ENCODE data around the gene PAX2. TPM values are rescaled to one million over a fixed set of nuclear protein-coding genes. Genes with fewer than 3 reads are reported as not detected.

PAX2 gene
- polyA plus RNA-seq, 2 of the 4 experiments (the other 2 are of a cell fraction), result 0.06 to 0.21 TPM

GRCh38 chr10:100755821-100756220, 10.4 kb downstream of the PAX2 start:
- Histone ChIP-seq H3K4me2 (no peak overlapping the region), H3K4me3 (no peak overlapping the region), H3K27ac (no peak overlapping the region), H3K4me1 (no peaks in the 10 kb centered on the region), H3K9me3 (no peaks in the 10 kb centered on the region)
- FAIRE-seq (no peak), ATAC-seq (no peak), DNase-seq (ENCODE audit: low read depth in 1 of 2, low spot score in 1 of 2) (no peak)
- ChIA-PET CTCF (interaction anchor here (1.5 to 6.5 kb wide), 2 partner anchors 12 to 85 kb away, joined by 4 to 60 read pairs; partner anchors contain the start of gene PAX2), POLR2A (no interaction called here)
- WGBS (ENCODE audit: missing lambda C conversion rate), result 34% methylated on average over 1 of the region's 1 CpG
- TF ChIP-seq, protein P1, sequence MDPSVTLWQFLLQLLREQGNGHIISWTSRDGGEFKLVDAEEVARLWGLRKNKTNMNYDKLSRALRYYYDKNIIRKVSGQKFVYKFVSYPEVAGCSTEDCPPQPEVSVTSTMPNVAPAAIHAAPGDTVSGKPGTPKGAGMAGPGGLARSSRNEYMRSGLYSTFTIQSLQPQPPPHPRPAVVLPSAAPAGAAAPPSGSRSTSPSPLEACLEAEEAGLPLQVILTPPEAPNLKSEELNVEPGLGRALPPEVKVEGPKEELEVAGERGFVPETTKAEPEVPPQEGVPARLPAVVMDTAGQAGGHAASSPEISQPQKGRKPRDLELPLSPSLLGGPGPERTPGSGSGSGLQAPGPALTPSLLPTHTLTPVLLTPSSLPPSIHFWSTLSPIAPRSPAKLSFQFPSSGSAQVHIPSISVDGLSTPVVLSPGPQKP (IDR thresholded peaks at IDR 0.05; ENCODE audit: low read depth, low read length), result no peak
- TF ChIP-seq SREBF2 (IDR thresholded peaks at IDR 0.05) (no peak), EHMT2 (IDR thresholded peaks at IDR 0.05; ENCODE audit: low read depth) (no peak), EP300 (IDR thresholded peaks at IDR 0.05) (no peak), HDAC2 (IDR thresholded peaks at IDR 0.05) (no peak), RARB (CRISPR knock-in tag; IDR thresholded peaks at IDR 0.05) (no peak), JUNB (IDR thresholded peaks at IDR 0.05) (no peak), ZSCAN20 (CRISPR knock-in tag; IDR thresholded peaks at IDR 0.05) (no peak), EHF (CRISPR knock-in tag; IDR thresholded peaks at IDR 0.05) (no peak), ESRRA (IDR thresholded peaks at IDR 0.05; ENCODE audit: borderline replicate concordance, low read length) (no peak)
- TF ChIP-seq, protein P2, sequence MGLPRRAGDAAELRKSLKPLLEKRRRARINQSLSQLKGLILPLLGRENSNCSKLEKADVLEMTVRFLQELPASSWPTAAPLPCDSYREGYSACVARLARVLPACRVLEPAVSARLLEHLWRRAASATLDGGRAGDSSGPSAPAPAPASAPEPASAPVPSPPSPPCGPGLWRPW (IDR thresholded peaks at IDR 0.05), result no peak

- Histone ChIP-seq H3K4me2 (no peak overlapping the region), H3K9me3 (no peaks in the 10 kb centered on the region), H3K27ac (no peak overlapping the region), H3K4me3 (no peak overlapping the region), H3K4me1 (no peaks in the 10 kb centered on the region)
- ChIA-PET POLR2A (no interaction called here), CTCF (interaction anchor here (0.7 to 1.2 kb wide), 4 partner anchors 14 to 242 kb away, joined by 3 to 4 read pairs (median 4); partner anchors contain the start of gene PAX2)
- DNase-seq (ENCODE audit: low read depth in 1 of 2, low spot score in 1 of 2), result peak in 1 of 2 experiments; percentile 13
- no peak for FAIRE-seq
- ATAC-seq, result peak; percentile 78 to 81
- 40% methylated on average over 4 of the region's 4 CpGs for WGBS (ENCODE audit: missing lambda C conversion rate)
- TF ChIP-seq KDM1A (IDR thresholded peaks at IDR 0.05; ENCODE audit: low read depth) (no peak), HDAC2 (IDR thresholded peaks at IDR 0.05) (no peak), TP53 (CRISPR knock-in tag; IDR thresholded peaks at IDR 0.05) (no peak), KDM5A (IDR thresholded peaks at IDR 0.05) (no peak), MAZ (IDR thresholded peaks at IDR 0.05; ENCODE audit: borderline replicate concordance, low read depth, low read length) (no peak), CBX2 (IDR thresholded peaks at IDR 0.05; ENCODE audit: borderline replicate concordance, low read depth) (no peak)
- TF ChIP-seq, protein P3, sequence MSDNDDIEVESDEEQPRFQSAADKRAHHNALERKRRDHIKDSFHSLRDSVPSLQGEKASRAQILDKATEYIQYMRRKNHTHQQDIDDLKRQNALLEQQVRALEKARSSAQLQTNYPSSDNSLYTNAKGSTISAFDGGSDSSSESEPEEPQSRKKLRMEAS (IDR thresholded peaks at IDR 0.05), result no peak
- TF ChIP-seq, protein P4, sequence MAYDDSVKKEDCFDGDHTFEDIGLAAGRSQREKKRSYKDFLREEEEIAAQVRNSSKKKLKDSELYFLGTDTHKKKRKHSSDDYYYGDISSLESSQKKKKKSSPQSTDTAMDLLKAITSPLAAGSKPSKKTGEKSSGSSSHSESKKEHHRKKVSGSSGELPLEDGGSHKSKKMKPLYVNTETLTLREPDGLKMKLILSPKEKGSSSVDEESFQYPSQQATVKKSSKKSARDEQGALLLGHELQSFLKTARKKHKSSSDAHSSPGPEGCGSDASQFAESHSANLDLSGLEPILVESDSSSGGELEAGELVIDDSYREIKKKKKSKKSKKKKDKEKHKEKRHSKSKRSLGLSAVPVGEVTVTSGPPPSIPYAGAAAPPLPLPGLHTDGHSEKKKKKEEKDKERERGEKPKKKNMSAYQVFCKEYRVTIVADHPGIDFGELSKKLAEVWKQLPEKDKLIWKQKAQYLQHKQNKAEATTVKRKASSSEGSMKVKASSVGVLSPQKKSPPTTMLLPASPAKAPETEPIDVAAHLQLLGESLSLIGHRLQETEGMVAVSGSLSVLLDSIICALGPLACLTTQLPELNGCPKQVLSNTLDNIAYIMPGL (CRISPR knock-in tag; IDR thresholded peaks at IDR 0.05; ENCODE audit: borderline replicate concordance), result no peak
Measured at GRCh38 chr10:100759331-100759730, 13.9 kb downstream of the PAX2 start.

DNA sequence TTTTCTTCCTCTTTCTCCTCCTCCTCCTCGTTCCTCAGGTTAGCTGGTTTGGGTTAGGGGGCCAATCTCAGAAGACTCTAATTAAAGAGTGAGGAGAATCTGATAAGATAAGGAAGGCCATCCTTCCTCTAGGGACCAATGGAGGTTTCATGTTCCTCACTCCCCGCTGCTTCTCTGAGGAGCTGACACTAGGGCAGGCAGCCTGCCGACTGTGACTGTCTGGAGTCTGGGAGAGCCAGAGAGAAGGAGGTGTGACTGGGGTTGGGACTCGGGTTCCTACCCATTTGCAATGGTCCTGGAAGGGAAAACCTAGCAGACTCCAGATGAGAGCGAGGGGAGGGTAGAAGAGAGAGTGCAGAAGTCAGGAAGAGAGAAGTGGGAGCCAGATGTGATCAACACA, 15.3 kb downstream of the PAX2 start:
- H3K27ac ChIP-seq, result no peak overlapping the region
- CTCF ChIA-PET, result interaction anchor here (0.6 to 1.2 kb wide), 2 partner anchors 8 to 232 kb away, joined by 3 read pairs; no protein-coding TSS in a partner anchor
- TF ChIP-seq CTCF (IDR thresholded peaks at IDR 0.05) (no peak), PHF8 (IDR thresholded peaks at IDR 0.05; ENCODE audit: borderline replicate concordance, low read depth) (no peak), HDAC2 (IDR thresholded peaks at IDR 0.05) (no peak), HOXB13 (CRISPR knock-in tag; IDR thresholded peaks at IDR 0.05; ENCODE audit: low read depth) (no peak), NFE2L2 (conservative IDR thresholded peaks at IDR 0.05; ENCODE audit: low read length) (no peak), HOXA7 (CRISPR knock-in tag; IDR thresholded peaks at IDR 0.05) (no peak), FOSB (CRISPR knock-in tag; IDR thresholded peaks at IDR 0.05) (no peak), CBX8 (IDR thresholded peaks at IDR 0.05) (no peak)
- TF ChIP-seq, protein P1 (IDR thresholded peaks at IDR 0.05; ENCODE audit: low read depth, low read length), result no peak
- TF ChIP-seq, protein P5, sequence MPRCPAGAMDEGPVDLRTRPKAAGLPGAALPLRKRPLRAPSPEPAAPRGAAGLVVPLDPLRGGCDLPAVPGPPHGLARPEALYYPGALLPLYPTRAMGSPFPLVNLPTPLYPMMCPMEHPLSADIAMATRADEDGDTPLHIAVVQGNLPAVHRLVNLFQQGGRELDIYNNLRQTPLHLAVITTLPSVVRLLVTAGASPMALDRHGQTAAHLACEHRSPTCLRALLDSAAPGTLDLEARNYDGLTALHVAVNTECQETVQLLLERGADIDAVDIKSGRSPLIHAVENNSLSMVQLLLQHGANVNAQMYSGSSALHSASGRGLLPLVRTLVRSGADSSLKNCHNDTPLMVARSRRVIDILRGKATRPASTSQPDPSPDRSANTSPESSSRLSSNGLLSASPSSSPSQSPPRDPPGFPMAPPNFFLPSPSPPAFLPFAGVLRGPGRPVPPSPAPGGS (IDR thresholded peaks at IDR 0.05), result no peak
- TF ChIP-seq, protein P6, sequence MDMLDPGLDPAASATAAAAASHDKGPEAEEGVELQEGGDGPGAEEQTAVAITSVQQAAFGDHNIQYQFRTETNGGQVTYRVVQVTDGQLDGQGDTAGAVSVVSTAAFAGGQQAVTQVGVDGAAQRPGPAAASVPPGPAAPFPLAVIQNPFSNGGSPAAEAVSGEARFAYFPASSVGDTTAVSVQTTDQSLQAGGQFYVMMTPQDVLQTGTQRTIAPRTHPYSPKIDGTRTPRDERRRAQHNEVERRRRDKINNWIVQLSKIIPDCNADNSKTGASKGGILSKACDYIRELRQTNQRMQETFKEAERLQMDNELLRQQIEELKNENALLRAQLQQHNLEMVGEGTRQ (IDR thresholded peaks at IDR 0.05), result no peak

More for the DNA sequence above, 15.3 kb downstream of the PAX2 start:
- Histone ChIP-seq H3K4me2 (no peak overlapping the region), H3K4me3 (no peak overlapping the region), H3K4me1 (no peaks in the 10 kb centered on the region), H3K9me3 (no peaks in the 10 kb centered on the region)
- POLR2A ChIA-PET, result no interaction called here
- ATAC-seq (no peak), DNase-seq (ENCODE audit: low read depth in 1 of 2, low spot score in 1 of 2) (no peak), FAIRE-seq (no peak)
- 41% methylated on average over 5 of the region's 5 CpGs for WGBS (ENCODE audit: missing lambda C conversion rate)

Measured in A549 (cell line).